Frontal cortex (tissue), 4 donors: ENCODE data around the gene CCDC51. TPM values are rescaled to one million over a fixed set of nuclear protein-coding genes. Genes with fewer than 3 reads are reported as not detected.
A peak's percentile ranks its signal among the peaks of the same experiment; 100 is the strongest.
"Not testable (repeated sequence)": the region's sequence is repeated elsewhere in the genome, so short reads cannot be mapped to it uniquely, and the experiment has no call there.

Experiments used
- DNase-seq, 2 donors: peaks; one replicate each; pipeline ENCODE4 v3.0.0; 2012; ENCODE audit warnings: low spot score in 2 of 2
- FAIRE-seq: peaks from 2 replicates; lab custom pipeline; 2012; peaks lifted over from hg19 to GRCh38; lab: Jason Lieb, UNC
- total RNA-seq: library from RNA; depleted of rRNA; stranded (reverse); fragments of >200 nt; gene quantifications from one replicate; pipeline ENCODE4 v1.2.3, GENCODE V29; 2014
- donor health status: control.
- donor health status: control.
- donor health status: control.

The CCDC51 gene
- total RNA-seq, 1 donor from 2014 or later: 12.6 TPM

GRCh38 chr3:48411041-48411588 lies 28.8 kb downstream of the CCDC51 start:
- FAIRE-seq: no peak
- peak in 1 of 2 donors; percentile 5 for DNase-seq

GRCh38 chr3:48410205-48411040 lies 29.5 kb downstream of the CCDC51 start:
- FAIRE-seq: no peak
- peak in 1 of 2 donors; percentile 13 for DNase-seq

- DNase-seq: no peak
- FAIRE-seq: no peak
Observed at GRCh38 chr3:48409291-48410201, 30.4 kb downstream of the CCDC51 start.

GRCh38 chr3:48408823-48409281 lies 31.1 kb downstream of the CCDC51 start:
- FAIRE-seq: no peak

GRCh38 chr3:48407542-48408099 lies 32.3 kb downstream of the CCDC51 start:
- FAIRE-seq (no peak), DNase-seq (peak; percentile 8 to 12)

More at GRCh38 chr3:48408823-48409281, 31.1 kb downstream of the CCDC51 start:
- DNase-seq: no peak

GRCh38 chr3:48406443-48407431 lies 33.2 kb downstream of the CCDC51 start:
- FAIRE-seq (no peak), DNase-seq (peak; percentile 9 to 10)

GRCh38 chr3:48405971-48406370 lies 33.9 kb downstream of the CCDC51 start:
- DNase-seq: no peak
- no peak for FAIRE-seq

- FAIRE-seq (no peak), DNase-seq (peak; percentile 3 to 7)
Observed at GRCh38 chr3:48405343-48405881, 34.5 kb downstream of the CCDC51 start.

- DNase-seq: peak; percentile 10 to 22
- no peak for FAIRE-seq
Observed at GRCh38 chr3:48404440-48405342, 35.2 kb downstream of the CCDC51 start.

- FAIRE-seq (no peak), DNase-seq (no peak)
Observed at GRCh38 chr3:48403533-48404439, 36.1 kb downstream of the CCDC51 start.

- no peak for FAIRE-seq
- no peak for DNase-seq
Observed at GRCh38 chr3:48402907-48403306, 37.0 kb downstream of the CCDC51 start.

- DNase-seq (peak; percentile 15 to 58), FAIRE-seq (no peak)
Observed at GRCh38 chr3:48402281-48402732, 37.6 kb downstream of the CCDC51 start.

- FAIRE-seq: not testable (repeated sequence)
Observed at GRCh38 chr3:48401434-48401901, 38.5 kb downstream of the CCDC51 start.

GRCh38 chr3:48400824-48401433 lies 39.0 kb downstream of the CCDC51 start:
- FAIRE-seq: no peak
- DNase-seq: peak; percentile 67 to 80

More at GRCh38 chr3:48401434-48401901, 38.5 kb downstream of the CCDC51 start:
- DNase-seq: peak in 1 of 2 donors; percentile 8

GRCh38 chr3:48399387-48400172 lies 40.3 kb downstream of the CCDC51 start:
- DNase-seq: peak in 1 of 2 donors; percentile 5
- FAIRE-seq: no peak
